SJSA1 (cell line): ENCODE results near the gene NT5DC2. TPM values are rescaled to one million over a fixed set of nuclear protein-coding genes. Genes with fewer than 3 reads are reported as not detected.

Source experiments
- DNase-seq, 2 experiments: peaks; one replicate each; pipeline ENCODE4 v3.0.0-alpha.2; 2015 to 2020; ENCODE audit warnings: low spot score in 2 of 2, low read depth in 1 of 2
- H3K27ac ChIP-seq: fragments of 250-450 bp; sonication (Bioruptor Pico); 2 replicates; pipeline ENCODE4 v1.5.1; 2020; ENCODE audit warnings: mild to moderate bottlenecking, moderate library complexity
- H3K27me3 ChIP-seq: fragments of 250-450 bp; sonication (Bioruptor Pico); replicated peaks from 2 replicates; pipeline ENCODE4 v1.5.1; 2020; ENCODE audit warnings: mild to moderate bottlenecking, moderate library complexity
- H3K36me3 ChIP-seq: fragments of 250-450 bp; sonication (Bioruptor Pico); 2 replicates; pipeline ENCODE4 v1.5.1; 2020; ENCODE audit warnings: mild to moderate bottlenecking
- H3K4me1 ChIP-seq: fragments of 250-450 bp; sonication (Bioruptor Pico); replicated peaks from 2 replicates; pipeline ENCODE4 v1.6.1; 2021; ENCODE audit warnings: mild to moderate bottlenecking
- H3K4me3 ChIP-seq: fragments of 250-450 bp; sonication (Bioruptor Pico); 2 replicates; pipeline ENCODE4 v1.5.1; 2020; ENCODE audit warnings: mild to moderate bottlenecking
- H3K9me3 ChIP-seq: fragments of 250-450 bp; sonication (Bioruptor Pico); replicated peaks from 2 replicates; pipeline ENCODE4 v1.5.1; 2020; ENCODE audit warnings: mild to moderate bottlenecking
- total RNA-seq: library from RNA; depleted of rRNA; stranded (reverse); fragments of >200 nt; shearing (Covaris generic); gene quantifications from 2 replicates; pipeline ENCODE4 v1.2.3, GENCODE V29; 2014

NT5DC2 gene
- total RNA-seq, 1 experiment from 2014 or later, result 74.6 TPM

DNA sequence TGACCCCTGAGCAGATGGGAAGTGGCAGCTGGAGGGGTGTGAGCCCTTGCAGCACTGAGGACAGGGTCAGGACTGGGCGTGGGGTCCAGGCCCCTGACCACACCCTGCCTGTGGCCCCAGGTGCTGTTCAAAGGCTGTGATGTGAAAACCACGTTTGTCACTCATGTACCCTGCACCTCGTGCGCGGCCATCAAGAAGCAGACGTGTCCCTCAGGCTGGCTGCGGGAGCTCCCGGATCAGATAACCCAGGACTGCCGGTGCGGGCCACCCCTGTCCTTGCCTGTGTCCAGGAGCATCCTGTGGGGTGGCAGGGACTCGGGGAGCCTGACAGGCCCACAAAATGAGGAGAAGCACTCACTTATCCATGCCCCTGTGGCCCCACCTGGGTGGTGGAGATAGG is 32.6 kb downstream of the NT5DC2 start:
- DNase-seq, result no peak
- Histone ChIP-seq H3K4me3 (no peak overlapping the region), H3K27ac (no peak overlapping the region), H3K4me1 (no peaks in the 10 kb centered on the region), H3K36me3 (no peaks in the 10 kb centered on the region), H3K9me3 (no peaks in the 10 kb centered on the region), H3K27me3 (no peaks in the 10 kb centered on the region)

DNA sequence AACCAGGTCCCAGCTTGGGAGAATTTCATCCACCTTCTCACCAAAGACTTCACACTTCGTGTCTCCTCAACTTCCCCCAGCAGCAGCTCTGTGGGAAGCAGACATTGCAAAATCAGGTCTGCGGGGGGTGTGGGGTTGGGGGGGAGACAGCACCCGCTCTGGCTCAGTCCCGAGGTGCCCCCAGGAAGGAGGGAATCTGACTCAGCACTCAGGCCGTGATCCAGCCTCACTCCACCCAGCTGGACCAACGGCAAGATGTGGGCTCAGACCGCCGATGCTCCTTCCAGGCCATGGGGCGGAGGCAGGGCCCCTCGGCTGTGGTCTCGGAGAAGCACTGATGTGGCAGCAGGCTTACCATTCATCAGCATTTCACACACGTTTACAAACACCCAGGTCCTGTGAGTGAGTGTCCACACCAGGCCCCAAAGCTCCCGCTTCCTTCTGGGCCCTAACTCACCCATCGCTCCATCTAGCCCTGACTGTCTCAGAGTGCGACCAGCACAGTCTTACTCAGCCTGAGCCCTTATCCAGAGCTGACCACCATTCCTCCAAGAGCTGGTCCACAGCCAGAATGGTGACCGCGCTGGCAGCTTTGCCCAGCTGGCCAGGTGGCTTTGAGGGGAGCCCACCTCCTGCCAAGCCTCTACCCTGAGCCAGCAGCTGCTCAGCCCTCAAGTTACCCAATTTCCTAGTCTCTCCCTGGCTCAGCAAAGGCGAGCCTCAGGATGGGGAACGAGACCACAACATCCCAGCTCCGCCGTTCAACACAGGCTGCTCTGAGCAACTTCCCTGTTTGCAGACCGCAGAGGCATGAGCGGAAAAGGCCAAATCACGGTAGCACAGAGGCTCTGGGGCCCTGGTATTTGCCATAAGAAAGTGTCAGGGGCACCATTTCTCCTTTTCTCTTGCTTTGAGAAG is 35.3 kb downstream of the NT5DC2 start:
- no peak overlapping the region for H3K27ac ChIP-seq
- H3K36me3 ChIP-seq, result no peaks in the 10 kb centered on the region
- H3K9me3 ChIP-seq, result no peaks in the 10 kb centered on the region
- no peaks in the 10 kb centered on the region for H3K4me1 ChIP-seq
- DNase-seq, result no peak
- H3K4me3 ChIP-seq, result no peak overlapping the region
- H3K27me3 ChIP-seq, result no peaks in the 10 kb centered on the region

DNA sequence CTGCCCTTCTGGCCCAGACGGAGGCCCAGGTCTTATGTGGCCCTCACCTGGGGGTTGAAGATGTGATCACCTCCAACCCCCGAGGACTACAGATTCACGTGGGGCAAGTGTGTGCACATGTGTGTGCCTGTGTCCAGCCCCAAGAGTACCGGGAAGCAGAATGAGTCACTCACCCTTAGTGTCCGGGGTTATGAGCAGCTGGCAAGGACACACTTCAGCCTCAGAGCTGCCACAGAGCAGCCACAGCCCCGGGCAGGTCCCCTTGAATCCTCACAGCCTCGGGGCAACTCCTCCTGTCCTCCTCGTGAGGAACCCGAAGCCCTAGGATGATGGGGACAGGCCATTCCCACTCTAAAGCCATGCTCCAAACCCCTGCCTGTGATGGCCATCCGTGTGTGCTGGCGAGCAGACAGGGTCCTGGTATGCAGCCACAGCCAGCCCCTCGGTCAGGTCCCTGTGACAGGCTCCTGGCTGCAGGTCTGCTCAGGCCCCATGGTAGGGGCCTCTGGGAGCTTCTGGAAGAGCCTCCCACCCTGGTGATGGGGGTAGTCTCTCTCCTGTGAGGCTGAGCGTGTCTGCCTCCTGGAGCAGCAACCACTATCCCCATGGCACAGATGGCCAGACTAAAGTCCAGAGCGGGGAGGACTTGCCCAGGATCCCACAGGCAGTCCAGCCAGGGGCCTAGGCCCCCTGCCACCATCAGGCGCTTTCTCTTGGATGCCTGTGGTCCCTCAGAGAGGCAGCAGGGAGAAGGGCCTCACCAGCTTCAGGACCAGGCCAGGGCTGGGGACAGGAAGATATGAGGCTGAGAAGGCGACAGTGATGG is 37.7 kb downstream of the NT5DC2 start:
- H3K4me1 ChIP-seq, result no peaks in the 10 kb centered on the region
- no peaks in the 10 kb centered on the region for H3K27me3 ChIP-seq
- no peak for DNase-seq
- H3K27ac ChIP-seq, result no peak overlapping the region
- no peak overlapping the region for H3K4me3 ChIP-seq
- H3K9me3 ChIP-seq, result no peaks in the 10 kb centered on the region
- peaks cover 18% of the 10 kb centered on the region for H3K36me3 ChIP-seq

DNA sequence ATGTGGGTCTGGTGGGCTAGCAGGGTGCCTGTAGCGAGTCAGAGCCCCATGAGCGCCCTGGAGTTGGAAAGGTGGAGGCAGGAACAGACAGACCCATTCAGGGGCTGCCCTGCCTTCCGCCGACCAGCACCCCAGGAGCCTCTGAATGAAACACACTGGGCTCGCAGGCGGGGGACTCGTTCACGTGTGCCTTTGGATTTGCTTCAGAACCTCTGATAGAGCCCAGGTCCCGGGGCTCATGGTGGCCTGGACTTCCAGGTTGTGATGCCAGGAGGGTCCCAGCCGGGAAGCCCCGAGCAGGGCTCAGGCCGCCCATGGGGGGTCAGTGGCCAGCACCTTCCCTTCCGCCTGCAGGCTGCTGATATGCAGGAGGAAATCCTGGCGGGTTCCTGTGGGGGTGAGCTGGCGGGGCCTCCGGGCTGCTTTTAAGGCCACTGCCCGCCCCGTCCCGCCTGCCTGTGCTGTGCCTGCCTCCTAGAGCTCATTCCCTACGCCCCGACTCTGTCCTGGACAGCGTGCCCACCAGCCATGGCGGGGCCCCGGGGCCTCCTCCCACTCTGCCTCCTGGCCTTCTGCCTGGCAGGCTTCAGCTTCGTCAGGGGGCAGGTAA is 38.7 kb downstream of the NT5DC2 start, which contains the start of gene STAB1:
STAB1 (plus strand) TSS at position 453 of the 610 bp plus-strand sequence; CDS start at position 529, 76 bp downstream.
- Histone ChIP-seq H3K9me3 (no peaks in the 10 kb centered on the region), H3K27me3 (no peaks in the 10 kb centered on the region), H3K36me3 (peaks cover 28% of the 10 kb centered on the region), H3K27ac (no peak within 1 kb of the TSS), H3K4me1 (no peaks in the 10 kb centered on the region), H3K4me3 (no peak within 1 kb of the TSS)
- DNase-seq, result no peak

DNA sequence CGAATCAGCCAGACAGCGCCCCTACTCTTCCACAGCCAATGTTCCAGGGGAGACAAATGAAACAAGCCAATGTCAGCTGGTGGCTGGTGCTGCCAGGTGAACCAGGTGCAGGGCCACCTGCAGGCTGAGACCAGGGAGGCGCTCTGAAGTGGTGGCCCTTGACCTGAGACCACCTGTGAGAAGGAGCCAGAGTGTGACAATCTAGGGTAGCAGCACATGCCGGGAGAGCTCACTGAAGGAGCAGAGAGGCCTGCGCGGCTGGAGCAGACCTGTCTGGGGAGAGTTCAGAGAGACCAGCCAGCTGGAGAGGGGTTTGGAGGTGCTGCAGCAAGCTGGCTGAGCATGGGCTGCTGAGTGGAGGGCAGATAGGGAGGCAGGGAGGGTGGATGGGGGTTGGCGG is 39.2 kb downstream of the NT5DC2 start:
- Histone ChIP-seq H3K4me1 (no peaks in the 10 kb centered on the region), H3K4me3 (no peak overlapping the region), H3K36me3 (peaks cover 34% of the 10 kb centered on the region), H3K27me3 (no peaks in the 10 kb centered on the region), H3K9me3 (no peaks in the 10 kb centered on the region), H3K27ac (no peak overlapping the region)
- DNase-seq, result no peak

DNA sequence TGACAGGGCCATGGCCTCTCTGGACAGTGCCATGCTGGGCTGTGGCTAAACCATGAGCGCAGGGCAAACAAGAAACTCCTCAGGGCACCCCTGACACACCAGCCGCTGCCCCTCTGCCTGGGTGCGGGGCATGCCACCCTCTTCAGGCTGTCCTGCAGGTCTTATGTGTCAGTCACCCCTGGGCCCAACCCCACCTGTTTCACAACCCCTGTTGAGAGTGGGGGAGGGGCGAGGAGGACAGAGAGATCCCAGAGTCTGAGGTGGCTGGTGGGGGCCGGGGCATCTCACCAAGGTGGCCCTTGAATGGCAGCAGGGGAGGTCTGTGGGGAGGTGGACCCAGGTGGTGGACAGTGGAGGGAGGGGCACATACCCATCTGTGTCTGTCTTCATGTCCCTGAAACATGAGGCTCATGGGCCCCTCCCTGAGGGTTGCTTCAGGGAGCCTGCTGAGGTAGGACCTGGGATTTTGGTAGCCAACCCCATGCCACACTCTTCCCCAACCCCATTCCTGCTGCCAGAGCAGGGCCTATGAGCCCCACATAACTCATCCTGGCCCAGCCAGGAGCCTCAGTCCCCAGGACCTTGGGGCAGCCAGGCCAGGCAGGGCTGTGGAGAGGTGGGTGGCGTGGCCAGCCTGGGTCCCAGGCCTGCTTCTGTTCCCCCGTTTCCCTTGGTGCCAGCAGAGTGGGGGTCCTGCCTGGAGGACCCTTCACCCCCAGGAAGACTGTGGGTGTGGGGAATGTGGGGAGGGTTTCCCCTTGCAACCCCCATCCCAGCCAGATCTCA is 40.2 kb downstream of the NT5DC2 start:
- Histone ChIP-seq H3K36me3 (peaks cover 41% of the 10 kb centered on the region), H3K27ac (no peak overlapping the region), H3K9me3 (no peaks in the 10 kb centered on the region), H3K4me1 (no peaks in the 10 kb centered on the region), H3K4me3 (no peak overlapping the region), H3K27me3 (no peaks in the 10 kb centered on the region)
- no peak for DNase-seq

DNA sequence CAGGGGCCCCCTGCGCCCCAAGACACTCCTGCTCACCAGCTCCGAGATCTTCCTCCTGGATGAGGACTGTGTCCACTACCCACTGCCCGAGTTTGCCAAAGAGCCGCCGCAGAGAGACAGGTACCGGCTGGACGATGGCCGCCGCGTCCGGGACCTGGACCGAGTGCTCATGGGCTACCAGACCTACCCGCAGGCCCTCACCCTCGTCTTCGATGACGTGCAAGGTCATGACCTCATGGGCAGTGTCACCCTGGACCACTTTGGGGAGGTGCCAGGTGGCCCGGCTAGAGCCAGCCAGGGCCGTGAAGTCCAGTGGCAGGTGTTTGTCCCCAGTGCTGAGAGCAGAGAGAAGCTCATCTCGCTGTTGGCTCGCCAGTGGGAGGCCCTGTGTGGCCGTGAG is 41.6 kb downstream of the NT5DC2 start:
- DNase-seq, result no peak
- Histone ChIP-seq H3K9me3 (no peaks in the 10 kb centered on the region), H3K27me3 (no peaks in the 10 kb centered on the region), H3K27ac (no peak overlapping the region), H3K36me3 (peaks cover 55% of the 10 kb centered on the region), H3K4me1 (no peaks in the 10 kb centered on the region), H3K4me3 (no peak overlapping the region)

DNA sequence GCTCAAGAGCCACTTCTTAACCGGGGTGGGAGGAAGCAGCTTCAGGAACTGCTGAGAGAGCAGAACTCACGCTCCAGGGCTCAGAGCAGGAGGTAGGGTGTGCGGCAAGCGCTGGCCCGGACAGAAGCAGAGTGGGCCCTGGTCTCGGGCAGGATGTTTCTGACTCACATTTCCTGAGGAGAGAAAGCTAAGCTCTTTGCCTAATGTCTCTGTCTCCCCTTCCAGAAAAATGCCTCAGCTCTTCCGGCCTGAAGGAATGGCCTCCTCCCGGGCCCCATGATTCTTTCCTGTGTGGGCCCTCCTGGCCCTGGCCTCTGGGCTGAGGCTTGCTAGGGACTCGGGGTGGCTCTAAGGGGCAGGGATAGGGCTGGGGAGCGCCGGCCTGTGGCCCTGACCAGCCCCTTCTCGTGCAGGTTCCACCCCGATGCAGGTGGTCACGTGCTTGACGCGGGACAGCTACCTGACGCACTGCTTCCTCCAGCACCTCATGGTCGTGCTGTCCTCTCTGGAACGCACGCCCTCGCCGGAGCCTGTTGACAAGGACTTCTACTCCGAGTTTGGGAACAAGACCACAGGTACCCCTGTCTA is 42.6 kb downstream of the NT5DC2 start:
- no peak overlapping the region for H3K4me3 ChIP-seq
- no peak overlapping the region for H3K27ac ChIP-seq
- no peak for DNase-seq
- H3K27me3 ChIP-seq, result no peaks in the 10 kb centered on the region
- H3K4me1 ChIP-seq, result no peaks in the 10 kb centered on the region
- no peaks in the 10 kb centered on the region for H3K9me3 ChIP-seq
- H3K36me3 ChIP-seq, result peaks cover 64% of the 10 kb centered on the region

DNA sequence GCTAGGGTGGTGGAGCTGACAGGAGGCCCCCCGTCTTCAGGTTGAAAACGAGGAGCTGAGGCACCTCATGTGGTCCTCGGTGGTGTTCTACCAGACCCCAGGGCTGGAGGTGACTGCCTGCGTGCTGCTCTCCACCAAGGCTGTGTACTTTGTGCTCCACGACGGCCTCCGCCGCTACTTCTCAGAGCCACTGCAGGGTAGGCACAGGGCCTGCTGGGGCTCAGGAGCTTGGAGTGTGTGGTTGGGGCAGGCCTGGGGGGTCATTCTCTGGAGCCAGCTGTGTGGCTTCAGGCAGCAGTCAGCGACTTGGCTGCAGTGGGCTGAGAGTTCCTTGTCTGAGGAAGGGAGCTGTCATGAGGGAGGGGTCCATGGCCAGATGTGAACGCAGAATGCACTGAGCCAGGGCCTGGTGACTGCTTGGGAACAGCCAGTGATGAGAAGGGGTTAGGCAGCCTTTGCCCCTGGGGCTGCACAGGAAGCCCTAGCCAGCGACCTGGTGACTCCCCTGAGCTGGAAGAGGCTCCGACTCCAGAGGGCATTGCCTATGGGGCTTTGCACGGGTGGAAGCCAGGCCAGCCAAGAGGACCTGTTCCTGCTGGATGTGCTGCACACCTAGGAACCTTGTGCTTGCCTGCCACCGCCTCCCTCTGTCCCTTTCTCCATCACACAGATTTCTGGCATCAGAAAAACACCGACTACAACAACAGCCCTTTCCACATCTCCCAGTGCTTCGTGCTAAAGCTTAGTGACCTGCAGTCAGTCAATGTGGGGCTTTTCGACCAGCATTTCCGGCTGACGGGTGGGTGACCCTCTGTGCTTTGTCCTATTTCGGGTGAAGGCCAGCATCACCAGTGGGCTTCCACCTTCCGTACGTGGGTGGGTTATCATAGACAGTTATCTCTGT is 43.4 kb downstream of the NT5DC2 start:
- Histone ChIP-seq H3K27ac (no peak overlapping the region), H3K36me3 (peaks cover 71% of the 10 kb centered on the region), H3K9me3 (no peaks in the 10 kb centered on the region), H3K27me3 (no peaks in the 10 kb centered on the region), H3K4me3 (no peak overlapping the region), H3K4me1 (no peaks in the 10 kb centered on the region)
- DNase-seq, result no peak

DNA sequence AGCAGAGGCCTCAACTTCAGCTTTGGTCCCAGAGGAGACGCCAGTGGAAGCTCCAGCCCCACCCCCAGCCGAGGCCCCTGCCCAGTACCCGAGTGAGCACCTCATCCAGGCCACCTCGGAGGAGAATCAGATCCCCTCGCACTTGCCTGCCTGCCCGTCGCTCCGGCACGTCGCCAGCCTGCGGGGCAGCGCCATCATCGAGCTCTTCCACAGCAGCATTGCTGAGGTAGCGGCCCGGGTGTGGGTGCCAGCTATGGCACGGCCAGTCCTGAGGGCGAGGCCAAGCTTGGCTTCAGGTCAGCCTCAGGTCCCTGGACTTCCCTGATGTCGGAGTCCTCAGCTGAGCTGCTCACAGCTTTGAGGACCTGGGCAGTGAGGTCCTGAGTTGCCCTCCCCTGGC is 44.2 kb downstream of the NT5DC2 start:
- H3K4me1 ChIP-seq, result no peaks in the 10 kb centered on the region
- H3K9me3 ChIP-seq, result no peaks in the 10 kb centered on the region
- peaks cover 80% of the 10 kb centered on the region for H3K36me3 ChIP-seq
- no peak for DNase-seq
- H3K4me3 ChIP-seq, result no peak overlapping the region
- no peaks in the 10 kb centered on the region for H3K27me3 ChIP-seq
- H3K27ac ChIP-seq, result no peak overlapping the region

DNA sequence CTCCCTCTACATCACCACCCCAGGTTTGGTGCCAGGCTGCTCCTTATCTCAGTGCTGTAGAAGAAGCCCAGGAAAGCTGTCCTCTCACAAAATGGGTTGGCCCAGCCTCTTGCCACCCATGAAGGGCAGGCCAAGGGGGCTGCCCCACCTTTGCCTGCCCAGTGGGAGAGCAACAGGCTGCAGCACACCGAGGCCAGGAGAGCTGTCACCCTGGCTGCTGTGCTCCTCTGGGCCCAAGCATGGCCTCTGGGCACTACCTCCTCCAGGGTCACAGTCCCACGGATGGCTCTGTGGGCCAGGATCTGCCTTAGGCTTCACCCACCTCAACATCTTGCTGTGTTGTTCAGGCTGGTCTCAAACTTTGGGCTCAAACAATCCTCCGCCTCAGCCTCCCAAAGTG is 44.9 kb downstream of the NT5DC2 start:
- Histone ChIP-seq H3K36me3 (peaks cover 80% of the 10 kb centered on the region), H3K27ac (no peak overlapping the region), H3K9me3 (no peaks in the 10 kb centered on the region), H3K4me1 (peaks cover 4% of the 10 kb centered on the region), H3K27me3 (no peaks in the 10 kb centered on the region), H3K4me3 (no peak overlapping the region)
- no peak for DNase-seq
